GM18499 (cell line): ENCODE data around the gene SSTR3.

Source experiments
- ATAC-seq: cut with Tn5 transposase; IDR thresholded peaks from one replicate; pipeline ENCODE4 v1.9.1; 2021; ENCODE audit warnings: moderate number of reproducible peaks; ENCODE audit not compliant: insufficient read depth, unreplicated experiment

SSTR3 gene

DNA sequence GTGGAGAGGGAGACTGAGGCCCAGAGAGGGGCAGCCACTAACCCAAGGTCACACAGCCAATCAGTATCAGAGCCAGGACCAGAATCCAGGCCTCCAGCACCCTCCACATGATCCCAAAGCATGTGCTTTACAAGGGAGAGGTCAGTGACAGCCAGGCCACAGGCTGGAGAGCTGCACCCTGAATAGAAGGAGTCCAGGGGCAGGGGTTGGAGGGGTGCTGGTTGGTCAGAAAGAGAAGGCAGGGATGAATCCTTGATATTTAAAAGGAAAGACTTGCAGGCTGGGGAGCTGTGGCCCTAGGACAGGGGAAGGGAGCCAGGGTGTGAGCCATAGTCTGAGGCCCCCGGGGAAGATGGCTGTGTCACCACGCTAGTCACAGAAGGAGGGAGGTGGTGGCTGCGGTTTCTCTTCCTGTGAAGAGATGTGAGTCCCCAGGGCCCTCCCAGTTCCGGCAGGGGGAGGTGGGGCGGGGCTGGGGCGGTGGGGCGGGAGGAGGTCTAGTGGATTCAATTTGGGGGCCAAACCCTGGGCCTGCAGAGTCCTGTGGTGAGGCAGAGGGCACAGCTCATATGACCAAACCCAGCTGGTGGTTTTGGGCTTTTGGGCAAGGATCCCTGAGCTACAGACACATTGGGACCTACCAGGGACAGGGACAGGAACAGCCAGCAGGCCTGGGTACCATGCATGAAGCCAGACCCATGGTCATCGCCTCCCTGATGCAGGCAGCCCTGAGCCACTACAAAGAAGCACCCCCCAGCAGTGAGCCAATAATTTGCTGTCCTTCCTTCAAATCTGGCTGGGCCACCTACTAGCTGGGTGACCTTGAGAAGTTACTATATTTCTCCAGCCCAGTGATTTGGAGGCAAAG is 17.8 kb upstream of the SSTR3 start:
- no peak for ATAC-seq

DNA sequence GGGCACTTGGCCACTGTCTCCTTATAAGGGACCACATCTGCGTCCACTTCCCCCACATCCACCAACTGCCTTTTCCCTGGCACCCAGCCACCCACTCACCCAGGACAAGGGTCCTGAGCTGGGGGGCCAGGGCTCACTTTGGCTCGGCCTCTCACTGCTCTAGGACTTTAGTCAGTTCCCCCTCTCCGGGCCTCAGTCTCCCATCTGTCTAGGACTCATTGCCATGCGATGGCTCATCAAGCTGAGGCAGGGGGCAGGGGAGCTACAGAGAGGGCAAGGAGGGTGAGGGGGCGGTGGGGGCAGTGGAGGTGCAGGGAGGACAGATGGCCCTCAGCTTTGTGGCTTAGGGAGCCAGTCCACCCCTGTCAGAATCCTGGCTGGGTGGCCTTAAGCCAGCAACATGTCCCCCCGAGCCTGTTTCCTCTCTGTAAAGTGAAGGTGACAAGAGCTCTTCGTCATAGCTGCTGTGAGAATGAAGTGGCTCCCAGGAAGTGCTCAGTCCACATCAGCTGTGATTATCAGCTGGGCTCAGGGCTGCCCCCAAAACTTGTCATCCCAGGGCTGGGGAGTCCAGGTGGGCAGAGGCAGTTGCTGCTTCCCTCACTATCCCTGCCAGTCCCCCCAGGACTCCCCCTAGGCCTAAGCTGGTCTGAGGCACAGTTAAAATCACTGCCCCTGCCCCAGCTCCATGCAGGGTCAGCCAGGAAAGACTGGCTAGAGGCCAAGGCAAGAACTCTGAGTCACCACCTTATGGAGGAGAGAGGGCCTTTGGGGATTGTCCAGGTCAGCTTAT is 16.9 kb upstream of the SSTR3 start:
- no peak for ATAC-seq

DNA sequence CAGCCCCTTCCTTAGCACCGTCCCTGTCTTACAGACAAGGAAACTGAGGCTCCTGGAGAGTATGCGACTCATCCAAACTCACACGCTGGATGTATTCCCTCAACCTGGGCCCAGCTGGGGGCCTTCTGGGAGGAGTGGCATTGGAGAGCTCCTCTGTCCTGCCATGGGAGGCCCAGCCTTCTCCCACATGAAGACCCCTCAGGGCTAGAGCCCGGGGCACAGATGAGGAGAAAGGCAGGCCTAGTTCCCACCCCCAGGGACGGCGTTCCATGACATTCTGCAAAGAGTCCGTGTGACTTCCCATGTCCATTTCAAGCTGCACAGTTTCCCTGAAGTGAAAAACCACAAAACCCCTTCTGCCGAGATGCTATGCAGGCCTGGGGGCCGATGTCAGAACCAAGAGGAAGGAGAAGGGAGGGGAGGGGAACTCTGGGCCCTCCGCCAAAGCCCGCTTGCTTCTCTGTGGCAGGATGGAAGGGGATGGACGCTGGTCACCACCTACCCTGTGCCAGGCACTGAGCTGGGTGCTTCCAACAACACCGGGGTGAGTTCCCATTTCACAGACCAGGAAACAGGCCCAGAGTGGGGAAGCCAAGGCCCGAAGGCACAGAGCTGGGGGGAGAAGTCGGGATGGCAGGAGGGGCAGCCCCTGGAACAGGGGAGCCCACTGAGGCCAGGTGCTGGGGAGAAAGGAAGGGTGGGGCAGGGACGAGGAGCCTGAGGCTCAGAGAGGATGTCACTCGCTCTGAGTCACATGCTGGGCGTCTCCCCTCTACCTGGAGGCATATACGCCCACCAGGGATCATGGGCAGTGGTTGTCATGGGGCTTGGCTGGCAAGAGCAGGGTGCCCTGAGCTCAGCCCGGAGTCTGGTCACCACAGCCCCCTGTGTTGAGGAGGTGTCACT is 16.1 kb upstream of the SSTR3 start:
- no peak for ATAC-seq

DNA sequence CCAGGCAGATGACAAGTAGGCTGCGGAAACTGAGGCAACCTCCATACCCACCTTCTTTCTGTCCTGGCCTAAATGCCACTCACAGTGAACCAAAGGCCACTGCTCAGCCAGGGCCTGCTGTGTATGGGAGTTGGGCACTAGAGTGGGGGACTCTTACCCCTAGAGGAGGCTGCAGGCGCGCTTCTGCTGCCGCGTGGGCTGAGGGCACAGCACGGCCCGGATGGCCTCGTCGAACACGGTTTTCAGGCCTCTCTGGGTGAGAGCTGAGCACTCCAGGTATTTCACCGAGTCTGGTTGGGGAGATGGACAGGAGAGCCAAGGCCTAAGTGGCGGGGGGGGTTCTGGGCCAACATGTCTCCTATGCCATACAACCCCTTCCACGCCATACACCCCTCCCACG is 14.2 kb upstream of the SSTR3 start:
- no peak for ATAC-seq

- ATAC-seq, result no peak
These were observed 13.8 kb upstream of the SSTR3 start for GRCh38 chr22:37226087-37226486.

GRCh38 chr22:37225481-37225880 is 13.2 kb upstream of the SSTR3 start:
- ATAC-seq, result no peak

DNA sequence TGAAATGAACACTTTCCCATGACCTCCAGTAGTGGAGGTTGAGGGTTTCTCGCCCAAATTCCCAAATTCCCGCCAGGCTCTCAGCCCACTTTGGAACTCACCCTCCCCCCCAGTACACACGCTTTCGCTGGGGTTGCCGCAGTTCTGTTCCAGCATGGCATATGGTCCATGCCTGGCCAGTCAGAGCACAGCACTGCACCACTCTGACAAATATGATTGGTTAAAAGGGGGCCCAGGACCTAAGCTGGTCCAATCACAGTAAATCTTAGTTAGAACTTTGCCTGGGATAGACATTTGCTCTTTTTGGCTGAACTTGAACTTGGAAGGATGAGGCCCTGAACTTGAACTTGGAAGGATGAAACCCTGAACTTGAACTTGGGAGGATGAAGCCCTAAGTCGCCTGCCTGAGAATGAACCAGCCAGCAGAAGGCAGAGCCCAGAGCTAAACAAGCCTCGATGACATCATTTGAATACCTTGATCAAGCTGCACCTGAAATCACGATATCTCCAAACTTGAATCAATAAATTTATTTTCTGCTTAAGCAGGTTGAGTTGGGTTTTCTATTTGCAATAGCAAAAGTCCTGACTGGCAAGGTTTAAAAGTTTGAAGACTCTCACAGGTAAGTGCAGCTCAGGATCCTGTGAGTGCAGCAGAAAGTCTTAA is 12.6 kb upstream of the SSTR3 start:
- no peak for ATAC-seq

DNA sequence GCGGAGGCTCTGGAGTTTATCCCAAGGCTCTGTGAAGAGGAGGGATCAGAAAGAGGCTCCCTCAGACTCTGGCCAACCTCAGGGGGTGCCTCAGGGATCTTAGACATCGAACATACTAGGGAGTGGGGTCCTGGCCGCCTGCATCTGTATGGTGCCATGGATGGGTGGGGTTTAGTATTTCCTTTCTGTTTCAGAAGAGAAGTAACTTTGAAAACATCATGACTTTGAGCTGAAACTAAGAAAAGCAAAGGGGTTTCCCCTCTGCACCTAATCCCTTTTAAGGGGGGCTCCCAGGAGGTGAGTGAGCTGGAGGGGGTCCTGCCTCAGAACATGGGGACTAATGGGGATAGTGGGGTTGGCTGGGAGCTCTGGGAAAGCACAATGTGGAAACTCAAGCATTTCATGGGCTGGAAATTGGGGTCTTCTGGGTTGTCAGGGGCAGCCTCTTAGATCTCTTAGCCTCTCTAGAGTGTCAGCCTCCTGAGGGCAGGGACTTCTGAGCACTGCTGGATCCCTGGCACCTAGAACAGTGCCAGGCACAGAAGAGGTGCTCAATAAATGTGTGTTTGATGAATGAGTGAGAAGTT is 11.8 kb upstream of the SSTR3 start:
- ATAC-seq, result no peak

GRCh38 chr22:37222440-37222971 is 10.2 kb upstream of the SSTR3 start:
- ATAC-seq, result no peak

DNA sequence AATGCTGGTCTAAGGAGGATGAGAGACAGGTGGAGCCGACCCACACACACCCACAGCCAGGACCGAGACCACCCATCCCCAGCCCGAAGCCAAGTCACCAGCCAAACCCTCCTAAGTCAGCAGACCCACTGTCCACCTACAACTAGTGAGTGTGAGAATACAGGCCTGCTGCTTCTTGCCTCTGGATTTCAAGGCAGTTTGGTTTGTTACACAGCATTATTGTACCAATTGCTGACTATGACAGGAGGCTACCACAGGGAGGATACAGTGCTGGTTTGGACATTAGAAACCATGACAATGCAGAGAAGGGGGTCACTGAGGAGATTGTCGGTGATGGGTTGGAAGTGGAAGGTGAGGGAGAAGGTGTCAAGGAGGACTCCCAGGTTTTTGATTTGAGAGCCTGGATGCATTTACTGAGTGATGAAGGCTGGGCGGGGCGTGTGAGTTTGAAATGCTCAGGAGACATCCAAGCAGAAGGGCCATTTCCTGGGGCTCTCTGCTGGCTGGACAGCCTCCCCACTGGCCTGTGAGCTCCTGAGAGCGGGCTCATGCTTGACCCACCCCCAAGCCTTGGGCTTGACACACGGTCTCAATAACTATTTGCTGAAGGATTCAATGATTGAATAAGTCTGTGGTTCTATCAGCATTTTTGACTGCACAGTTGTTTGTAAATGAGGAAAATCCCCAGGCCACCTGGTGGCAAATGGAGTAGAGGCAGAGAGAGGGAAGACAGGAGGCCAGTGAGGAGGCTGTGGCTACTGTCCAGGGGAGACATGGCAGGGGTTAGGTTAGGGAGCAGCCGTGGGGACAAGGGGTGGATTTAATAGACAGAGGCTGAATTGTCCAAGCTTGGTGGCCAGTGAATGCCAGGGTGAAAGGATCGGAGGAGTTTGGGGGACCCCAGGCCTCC is 9.4 kb upstream of the SSTR3 start:
- no peak for ATAC-seq

GRCh38 chr22:37220543-37220981 is 8.3 kb upstream of the SSTR3 start:
- no peak for ATAC-seq

DNA sequence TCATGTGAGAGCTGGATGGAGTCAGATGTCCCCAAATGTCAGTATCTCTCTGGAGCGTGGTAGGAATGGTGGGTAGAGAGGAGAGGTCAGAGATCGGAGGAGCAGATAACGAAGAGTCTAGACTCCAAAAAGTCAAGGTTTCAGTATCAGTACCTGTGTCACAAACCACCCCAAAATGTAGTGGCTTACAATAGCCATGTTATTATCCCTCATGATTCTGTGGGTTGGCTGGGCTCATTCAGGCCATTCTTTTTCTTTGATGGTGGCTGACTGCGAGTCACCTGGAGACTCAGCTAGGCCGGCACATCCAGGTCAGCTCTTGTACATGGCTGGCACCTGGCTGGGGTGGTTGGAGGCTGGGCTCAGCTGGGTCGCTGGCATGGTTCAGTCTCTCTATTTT is 7.3 kb upstream of the SSTR3 start:
- ATAC-seq, result no peak

DNA sequence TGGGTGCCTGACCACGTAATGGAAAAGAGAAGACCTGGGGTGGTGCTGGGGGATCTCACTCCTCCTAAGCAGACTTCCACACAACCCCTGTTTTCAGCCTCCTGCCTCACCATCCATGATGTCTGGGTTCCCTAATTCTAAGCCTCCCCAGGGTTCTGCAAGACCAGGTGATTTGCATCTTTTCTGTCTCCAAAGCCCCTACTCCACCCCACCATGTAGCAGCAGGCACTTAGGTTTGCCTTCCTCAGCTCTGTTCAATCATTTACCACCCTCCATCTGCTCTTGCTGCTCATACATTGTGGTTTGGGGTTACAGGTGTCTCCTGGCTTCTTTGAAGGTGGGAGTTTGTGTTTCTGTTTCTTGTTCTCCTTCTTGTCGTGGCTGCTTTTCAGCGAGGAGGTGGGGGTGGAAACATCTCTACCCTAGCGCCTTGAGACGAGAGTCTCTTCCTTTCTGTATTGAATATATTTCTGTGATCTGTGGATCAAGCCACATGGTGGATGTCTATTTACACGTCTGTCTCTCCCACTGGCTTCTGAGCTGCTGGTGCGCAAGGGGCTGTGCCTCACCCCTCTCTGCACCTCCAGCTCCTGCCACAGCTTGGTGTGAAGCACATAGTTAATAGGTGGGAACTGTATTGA is 6.6 kb upstream of the SSTR3 start:
- ATAC-seq, result peak; percentile 63

DNA sequence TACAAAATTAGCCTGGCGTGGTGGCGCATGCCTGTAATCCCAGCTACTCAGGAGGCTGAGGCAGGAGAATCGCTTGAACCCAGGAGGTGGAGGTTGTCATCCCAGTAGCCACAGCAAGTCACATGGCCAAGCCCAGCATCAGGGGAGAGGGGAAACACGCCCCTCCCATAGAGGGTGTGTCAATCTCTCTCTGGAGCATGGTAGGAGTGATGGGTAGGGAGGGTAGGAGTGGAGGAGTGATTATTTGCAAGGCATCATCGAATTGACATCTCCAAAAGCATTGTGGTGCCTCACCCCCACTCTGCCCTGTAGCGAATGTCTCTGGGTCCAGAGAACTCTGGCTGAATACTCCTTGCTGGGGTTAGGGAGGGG is 6.1 kb upstream of the SSTR3 start:
- no peak for ATAC-seq

DNA sequence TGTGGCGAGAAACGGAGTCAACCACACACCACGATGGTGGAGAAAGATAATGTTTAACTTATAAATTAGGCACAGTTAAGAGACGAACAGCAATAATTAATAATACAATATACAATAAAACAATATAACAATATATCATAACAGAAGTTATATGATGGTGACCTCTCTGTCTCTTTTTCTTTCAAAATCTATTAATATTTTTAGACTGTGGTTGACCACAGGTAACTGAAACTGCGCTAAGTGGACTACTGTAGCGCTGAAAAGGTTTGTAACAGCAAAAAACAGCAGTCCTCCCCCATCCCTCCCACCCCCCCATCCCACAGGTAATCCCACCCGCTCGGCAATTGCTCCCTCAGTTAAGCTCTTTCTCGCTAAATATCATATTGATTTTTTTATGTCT is 3.6 kb upstream of the SSTR3 start:
- no peak for ATAC-seq

- ATAC-seq, result no peak
These were observed 2.4 kb upstream of the SSTR3 start for GRCh38 chr22:37214731-37215030.

GRCh38 chr22:37213941-37214730 is 1.9 kb upstream of the SSTR3 start:
- no peak for ATAC-seq
